GM21390 (cell line): ENCODE measurements around the gene IER3IP1.
"Not testable (repeated sequence)": the region's sequence is repeated elsewhere in the genome, so short reads cannot be mapped to it uniquely, and the experiment has no call there.

Experiments
- ATAC-seq: cut with Tn5 transposase; IDR thresholded peaks from one replicate; pipeline ENCODE4 v1.9.1; 2021; ENCODE audit not compliant: unreplicated experiment

Gene IER3IP1

DNA sequence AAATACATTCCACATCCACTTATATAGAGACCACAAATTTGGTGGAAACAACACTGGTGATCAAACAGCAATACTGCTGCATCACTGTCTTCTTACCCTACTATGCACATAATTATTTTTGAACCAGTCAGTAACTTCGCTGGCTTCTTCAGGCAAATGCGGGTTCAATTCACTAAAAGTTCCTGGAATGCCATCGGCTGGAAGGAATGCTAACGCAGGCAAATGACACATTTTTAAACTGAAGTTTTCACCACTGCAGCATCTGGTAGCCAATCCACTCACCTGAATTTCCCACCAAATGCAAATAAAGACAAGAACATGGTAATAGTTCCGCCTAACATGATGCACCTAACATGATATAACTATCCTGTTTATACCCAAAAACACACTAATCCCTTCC lies 15.9 kb downstream of the IER3IP1 start:
- ATAC-seq = no peak

DNA sequence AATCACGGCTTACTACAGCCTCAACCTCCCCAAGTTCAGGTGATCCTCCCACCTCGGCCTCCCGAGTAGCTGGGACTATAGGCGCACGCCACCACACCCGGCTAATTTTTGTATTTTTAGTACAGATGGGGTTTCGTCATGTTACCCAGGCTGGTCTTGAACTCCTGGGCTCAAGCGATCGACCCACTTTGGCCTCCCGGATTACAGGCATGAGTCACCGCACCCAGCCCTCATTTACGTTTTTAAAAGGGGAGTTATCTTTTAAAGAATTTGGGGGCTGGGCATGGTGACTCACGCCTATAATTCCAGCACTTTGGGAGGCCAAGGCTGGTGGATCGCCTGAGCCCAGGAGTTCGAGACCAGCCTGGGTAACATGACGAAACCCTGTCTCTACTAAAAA lies 17.8 kb downstream of the IER3IP1 start:
- ATAC-seq = not testable (repeated sequence)

DNA sequence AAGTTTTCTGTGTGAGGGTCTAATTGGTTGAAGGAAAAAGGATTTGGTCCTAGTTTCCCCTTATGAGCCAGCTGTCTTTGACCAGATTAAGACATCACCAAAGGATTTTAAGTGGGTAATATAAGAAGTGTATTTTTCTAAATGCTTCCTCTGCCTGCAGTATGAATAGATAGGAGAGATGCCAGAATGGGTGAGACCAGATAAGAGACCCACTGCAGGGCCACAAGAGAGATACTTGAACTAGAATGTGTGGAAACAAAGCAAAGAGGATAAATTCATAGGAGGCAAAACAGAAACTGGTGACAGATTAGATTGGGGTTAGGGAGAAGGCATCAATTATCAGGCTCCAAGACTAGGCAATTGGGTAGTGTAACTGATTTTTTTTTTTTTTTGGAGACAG lies 24.7 kb downstream of the IER3IP1 start:
- ATAC-seq = no peak

DNA sequence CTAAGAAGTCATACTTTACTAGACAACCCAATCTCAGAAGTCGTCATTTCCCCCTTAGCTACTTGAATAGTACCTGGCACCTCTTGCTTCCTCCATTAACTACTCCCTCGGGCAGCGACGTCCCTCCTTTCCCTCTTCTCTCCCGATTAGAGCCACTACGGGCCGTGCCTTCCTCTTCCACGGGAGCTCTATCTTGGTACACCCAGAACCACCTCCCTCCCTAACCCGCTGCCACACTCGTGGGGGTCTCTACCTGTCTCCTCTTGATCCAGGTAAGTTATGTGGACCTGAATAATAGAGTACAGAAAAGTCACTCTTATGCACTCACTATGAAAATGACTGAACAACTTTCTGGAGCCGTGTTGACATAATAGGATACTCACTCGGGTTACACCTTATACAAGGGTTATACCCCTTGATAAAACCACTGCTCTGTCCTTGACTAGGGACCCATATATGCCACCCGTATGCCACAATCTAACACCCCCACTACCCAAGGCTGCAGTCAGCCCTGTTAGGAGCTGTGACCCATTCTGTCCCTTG lies 25.3 kb downstream of the IER3IP1 start:
- peak; percentile 5 for ATAC-seq

DNA sequence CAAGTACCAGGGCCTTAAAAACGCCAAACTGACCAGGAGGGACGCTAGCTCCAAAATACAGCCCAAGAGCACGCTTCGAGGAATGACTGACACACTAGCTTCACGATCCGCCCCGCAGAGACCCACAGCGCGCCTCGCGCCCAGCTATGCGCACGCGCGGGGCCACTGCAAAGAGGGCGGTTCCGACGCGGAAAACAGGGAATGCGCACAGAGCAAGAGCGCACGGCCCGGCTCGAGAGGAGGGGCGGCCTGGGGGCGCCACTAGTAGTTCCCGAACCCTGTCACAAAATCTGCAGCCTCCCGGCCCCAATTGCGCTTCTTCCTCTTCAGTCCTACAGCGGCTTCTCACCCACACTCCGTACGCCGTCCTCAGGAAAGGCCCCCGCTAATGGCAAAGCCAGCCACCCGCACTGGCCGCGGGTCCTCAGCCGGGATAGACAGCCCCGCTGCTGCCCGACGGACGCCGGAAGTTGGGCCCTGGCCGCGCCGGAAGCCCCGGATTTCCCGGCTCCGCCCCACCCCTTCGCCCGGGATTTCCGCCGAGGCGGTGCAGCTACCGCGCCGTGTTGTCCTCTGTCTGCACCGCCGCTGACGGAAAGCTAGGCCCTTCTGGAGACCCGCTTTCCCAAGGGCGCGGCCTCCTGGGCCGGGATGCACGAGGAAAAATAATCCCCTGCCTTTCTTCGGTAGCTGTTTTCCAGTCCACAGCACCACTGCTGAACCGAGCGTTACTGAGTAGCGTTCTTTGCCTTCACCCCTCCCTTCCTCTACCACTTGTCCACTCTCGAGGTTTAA lies 25.9 kb downstream of the IER3IP1 start, which contains the start of gene HDHD2:
TSS of gene HDHD2 (minus strand) at position 472 of the 795 bp plus-strand sequence. CDS start 14,061 bp downstream, outside the sequence.
- peak; percentile 94 for ATAC-seq

DNA sequence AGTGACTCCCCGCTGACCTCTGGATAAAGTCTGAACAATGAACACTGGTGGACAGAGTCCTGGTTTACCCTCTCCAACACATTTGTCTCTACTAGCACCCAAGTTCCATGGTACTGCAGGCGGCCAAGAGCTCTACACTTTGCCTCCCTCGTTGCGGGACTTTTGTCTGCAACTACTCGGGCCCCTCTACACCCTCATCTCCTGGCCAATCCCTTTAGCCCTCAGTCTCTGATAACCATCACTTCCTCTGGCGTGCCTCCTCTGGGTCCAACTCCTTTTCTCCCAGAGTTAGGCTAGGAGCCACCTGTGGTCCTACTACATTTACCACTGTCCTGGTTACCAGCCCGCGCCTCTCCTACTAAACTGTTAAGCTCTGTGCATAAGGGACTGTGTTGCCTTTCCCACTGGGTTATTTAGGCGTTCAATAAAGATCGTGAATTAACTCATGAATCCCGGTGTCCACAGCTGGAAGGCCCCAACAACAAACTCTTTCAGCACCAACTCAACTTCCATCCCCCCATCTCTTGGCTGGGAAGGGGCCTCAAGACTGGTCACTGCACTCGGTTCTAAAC lies 26.6 kb downstream of the IER3IP1 start:
- ATAC-seq = no peak

DNA sequence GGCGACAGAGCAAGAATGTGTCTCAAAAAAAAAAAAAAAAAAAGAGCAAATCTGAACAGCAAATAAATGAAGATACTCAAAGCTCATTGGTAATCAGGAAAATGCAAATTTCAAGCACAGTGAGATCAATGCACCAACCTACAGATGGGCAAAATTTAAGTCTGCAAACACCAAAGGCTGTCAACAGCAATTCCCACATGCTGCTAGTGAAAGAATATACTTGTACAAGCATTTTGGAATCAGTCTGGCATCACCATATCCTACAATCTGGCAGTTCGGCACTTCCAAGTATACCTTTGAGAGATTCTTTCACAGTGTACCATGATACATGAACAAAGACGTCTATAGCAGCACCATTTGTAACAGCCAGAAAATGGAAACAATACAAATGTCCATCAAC lies 30.0 kb downstream of the IER3IP1 start:
- ATAC-seq = no peak

DNA sequence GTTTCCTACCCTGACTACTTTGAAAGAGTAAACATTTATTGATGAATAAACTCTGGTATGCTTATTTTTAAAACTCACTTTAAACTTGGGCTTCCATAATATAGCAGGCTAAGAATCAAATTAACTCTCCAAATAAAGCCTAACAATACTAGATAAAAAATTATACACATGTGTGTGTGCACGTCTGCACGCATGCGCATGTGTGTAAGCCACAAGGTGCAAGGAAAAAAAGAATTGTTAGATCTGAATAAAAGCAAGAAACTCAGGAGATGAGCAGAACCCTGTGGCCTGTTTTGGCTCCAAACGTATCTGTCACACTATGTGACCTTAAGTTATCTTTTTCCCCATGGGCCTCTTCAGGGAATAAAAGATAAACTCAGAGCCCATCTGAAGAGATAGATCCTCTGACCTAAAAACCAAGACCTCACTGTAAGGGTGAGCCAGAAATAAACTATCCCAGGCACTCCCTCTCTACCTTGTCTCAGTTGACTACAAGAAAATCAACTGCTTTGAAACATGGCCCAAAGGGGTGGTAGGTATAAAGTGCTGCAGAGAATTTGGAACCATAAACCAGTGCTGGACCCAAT lies 32.2 kb downstream of the IER3IP1 start:
- ATAC-seq = no peak

DNA sequence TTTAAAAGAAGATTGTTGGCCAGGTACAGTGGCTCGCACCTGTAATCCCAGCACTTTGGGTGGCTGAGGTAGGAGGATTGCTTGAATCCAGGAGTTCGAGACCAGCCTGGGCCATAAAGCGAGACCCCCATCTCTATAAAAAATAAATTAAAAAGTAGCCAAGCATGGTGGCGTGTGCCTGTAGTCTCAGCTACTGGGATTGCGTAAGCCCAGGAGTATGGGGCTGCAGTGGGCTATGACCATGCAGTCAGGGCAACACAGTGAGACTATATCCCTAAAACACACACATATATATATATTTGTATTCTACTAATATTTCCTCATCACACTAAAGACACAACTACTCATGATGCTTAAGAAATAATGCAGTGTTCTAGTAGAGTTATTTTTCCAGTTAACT lies 33.0 kb downstream of the IER3IP1 start:
- ATAC-seq = no peak

DNA sequence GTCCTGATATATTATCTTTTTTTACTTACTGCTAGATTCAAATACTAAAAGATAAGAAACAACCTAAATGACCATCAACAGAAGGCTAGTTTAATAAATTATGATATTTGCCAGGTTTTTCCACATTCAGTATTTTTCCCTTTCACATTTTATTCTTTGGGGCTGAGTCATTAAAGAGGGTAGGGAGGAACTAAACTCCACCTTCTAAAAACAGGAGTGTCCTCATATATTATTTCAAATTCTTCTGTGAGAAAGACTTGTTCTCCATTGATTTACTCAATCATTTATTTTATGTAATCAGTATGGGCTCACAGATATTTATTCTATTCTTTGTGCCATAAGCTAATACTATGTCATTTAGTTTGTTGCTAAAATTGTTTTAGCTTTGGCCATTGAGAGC lies 34.9 kb downstream of the IER3IP1 start:
- ATAC-seq = no peak

DNA sequence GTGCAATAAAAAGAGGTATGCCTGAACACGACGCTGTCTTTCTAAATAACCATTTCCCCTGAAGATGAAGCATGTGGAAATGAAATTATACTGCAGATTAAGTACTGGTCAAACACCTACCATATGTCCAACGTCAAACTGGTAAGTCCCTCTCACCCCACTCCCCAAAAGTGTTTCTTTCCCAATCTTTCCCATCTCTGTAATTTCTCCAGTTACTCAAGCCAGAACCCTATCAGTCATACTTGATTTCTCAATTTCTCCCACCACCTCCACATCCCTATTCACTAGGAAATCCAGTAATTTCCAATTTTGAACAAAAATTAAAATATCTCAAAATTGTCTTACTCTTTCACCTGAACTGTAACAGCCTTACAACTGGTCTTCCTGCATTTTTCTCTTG lies 55.0 kb downstream of the IER3IP1 start:
- no peak for ATAC-seq

DNA sequence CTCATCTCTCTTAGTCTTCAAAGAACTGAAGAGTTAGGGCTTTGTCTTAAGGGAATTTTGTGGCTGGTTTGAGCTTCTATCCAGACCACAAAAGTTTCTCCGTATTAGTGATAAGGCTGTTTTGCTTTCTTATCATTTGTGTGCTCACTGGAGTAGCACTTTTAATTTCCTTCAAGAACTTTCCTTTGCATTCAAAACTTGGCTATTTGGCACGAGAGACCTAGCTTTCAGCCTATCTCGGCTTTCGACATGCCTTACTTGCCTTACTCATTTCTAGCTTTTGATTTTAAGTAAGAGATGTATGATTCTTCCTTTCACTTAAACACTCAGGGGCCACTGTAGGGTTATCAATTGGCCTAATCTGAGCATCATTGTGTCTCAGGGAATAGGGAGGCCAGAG lies 55.7 kb downstream of the IER3IP1 start:
- ATAC-seq = peak; percentile 96

DNA sequence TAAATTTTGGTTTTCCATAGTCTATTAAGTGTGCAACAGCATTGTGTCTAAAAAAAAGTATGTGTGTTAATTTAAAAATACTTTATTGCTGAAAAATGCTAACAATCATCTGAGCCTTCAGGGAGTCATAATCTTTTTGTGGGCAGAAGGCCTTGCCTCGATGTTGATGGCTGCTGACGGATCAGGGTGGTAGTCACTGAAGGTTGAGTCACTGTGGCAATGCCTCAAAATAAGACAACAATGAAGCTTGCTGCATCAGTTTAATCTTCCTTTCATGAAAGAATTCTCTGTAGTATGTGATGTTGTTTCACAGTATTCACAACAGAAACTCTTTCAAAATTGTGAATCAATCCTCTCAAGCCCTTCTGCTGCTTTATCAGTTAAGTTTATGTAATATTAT lies 57.2 kb downstream of the IER3IP1 start:
- ATAC-seq = no peak

DNA sequence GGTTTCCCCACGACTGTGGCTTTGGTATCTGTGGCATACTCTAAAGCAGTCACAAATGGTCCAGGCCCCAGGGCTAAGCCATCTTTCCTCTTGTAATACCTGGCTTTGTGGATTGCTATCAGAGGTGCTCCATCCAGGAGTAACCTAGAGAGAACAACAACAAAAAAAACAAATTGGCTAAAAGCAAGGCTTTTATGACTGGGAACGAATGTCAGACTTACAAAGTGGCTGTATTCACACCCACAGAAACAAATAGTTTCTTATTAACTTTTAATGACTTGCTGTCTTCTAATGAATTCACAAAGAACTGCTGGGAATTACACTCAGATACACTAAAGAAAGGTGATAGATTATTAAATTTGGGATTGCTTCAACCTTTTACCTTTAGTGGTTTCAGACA lies 61.0 kb downstream of the IER3IP1 start:
- ATAC-seq = no peak

DNA sequence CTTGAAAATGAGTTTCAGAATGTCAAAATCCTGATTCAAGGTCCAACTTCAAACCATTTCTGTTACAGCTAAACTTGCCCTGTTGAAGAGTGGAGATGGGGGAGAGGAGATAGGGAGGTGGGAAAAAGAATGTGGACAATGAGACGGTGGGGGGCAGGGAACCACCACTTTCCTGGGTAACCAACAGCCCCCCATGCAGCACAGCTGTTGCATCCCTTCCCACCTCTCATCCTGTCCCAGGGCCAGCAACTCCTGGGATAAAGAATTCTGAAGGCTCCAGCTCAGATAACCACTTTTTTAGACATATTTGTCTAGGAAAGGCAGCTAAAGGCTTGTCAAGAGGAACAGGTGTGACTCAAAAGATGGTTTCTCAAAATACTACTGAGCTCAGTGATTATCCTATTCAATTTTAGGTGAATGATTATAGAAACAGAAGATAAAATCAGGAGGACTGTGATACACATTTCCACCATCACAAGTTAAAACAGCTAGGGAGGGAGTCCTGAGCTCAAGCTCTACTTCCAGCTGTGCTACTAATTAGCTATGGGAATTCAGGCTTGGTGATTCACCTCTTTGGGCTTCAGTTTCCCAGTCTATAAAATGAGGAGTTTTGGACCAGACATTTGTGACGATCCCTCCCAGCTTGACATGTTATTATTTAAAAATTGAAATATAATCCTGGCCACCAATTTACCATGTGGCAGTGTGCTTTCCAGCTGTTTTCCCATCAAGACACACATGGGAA lies 62.2 kb downstream of the IER3IP1 start:
- ATAC-seq = no peak

DNA sequence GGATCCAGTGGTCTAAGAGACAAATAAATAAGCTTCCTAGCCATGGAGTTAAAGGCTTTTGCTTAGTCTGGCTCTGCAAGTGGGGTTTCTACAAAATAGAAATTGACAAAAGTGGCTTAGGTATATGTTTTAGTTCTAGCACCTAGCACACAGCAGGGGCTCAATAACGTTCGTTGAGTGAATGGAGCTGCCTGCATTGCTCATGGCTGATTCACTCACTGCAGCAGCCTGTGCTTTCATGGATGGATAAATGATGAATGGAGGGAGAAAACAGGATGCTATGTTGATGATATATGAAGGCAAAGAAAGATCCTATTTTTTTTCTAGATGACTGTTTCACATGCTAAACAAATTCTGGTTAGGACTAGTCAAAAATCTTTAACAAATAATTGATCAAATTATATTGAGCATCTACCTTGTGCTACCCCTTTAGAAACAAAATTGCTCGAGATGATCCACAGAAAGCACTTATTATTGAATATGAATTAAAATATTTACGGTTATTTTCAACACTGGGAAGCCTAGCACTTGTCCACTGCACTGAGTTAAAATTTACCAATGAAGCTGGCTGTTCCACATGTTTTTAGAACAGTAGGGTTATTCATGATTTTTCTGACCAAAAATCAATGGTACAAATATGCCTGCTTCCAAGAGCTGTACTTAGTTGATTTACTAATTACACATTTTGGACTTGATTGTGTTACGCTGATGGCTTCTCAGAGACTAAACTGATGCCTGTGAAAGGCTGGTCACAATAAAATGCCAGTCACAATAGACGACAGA lies 65.5 kb downstream of the IER3IP1 start:
- no peak for ATAC-seq

DNA sequence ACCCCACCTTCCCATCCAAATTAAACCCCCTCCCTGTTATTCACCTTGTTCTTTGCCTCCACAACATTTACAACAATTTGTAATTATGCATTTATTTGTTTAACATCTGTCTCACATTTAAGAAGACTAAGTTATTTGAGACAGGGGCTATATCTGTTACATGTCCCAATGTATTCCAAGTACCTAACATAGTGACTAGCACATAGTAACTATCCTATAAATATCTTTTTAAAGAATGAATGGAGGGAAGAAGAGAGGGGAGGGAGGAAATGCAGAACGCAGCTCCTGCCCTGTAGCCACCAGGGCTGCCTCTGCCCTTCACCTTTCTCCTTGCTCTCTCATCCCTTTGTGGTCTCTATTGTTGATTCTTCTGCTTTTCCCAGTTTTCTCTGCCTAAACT lies 66.4 kb downstream of the IER3IP1 start:
- no peak for ATAC-seq

DNA sequence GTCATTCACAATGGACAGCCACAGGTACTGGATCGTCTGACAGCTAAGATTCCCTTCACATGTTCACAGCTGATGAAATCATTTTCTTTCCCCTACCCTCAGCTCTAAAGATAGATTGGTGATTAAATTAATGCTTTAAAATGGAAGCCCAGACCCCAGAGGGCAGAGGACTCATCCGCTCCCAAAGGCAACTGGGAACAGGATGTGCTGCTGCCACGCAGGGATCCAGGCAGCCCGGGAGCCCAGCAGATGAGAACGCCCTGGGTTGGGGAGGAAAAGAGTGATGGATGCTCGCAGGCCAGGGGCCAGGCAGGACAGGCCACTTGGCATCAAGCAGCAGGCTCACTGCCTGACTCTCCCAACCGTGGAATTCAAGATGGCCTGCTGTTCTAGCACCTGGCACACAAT lies 67.2 kb downstream of the IER3IP1 start:
- no peak for ATAC-seq

DNA sequence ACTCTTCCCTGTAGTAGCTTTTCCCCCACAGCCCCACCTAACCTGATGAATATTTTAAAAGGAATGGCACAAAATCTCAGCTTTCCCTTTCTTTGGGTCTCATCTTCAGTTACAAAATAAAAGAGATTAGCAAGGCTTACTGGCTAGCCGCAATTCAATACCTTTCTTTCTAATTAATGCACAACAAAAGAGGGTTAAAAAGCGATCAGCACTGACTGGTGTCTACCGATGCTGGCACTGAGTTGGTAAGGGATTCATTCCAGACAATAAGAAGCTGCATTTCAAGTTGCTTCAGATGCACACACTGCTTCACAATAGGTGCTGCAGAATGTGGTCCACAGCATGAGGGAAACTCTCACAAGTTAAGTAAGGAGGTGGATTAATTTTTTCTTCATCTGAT lies 67.8 kb downstream of the IER3IP1 start:
- ATAC-seq = no peak
